PC-9 (cell line): ENCODE data around the gene CDC14B. TPM values are rescaled to one million over a fixed set of nuclear protein-coding genes. Genes with fewer than 3 reads are reported as not detected.
A peak's percentile ranks its signal among the peaks of the same experiment; 100 is the strongest.
"Not testable (repeated sequence)": the region's sequence is repeated elsewhere in the genome, so short reads cannot be mapped to it uniquely, and the experiment has no call there.

Source experiments
- BruUV-seq: library from RNA; stranded (reverse); fragments of 400-500 nt; replicated peaks from 2 replicates; lab custom pipeline; 2021; lab: Mats Ljungman, UMichigan
- CTCF ChIA-PET: fragments of 300-600 bp; sonication (Branson Sonifier 250); formaldehyde crosslinking; loops from one replicate; lab custom pipeline; 2022; ENCODE audit warnings: antibody characterized with exemption; lab: Charles Lee
- POLR2A ChIA-PET: fragments of 300-600 bp; sonication (Branson Sonifier 250); formaldehyde crosslinking; loops from one replicate; lab custom pipeline; 2022; ENCODE audit warnings: antibody characterized with exemption; ENCODE audit not compliant: unreplicated experiment; lab: Charles Lee
- DNase-seq, 2 experiments: peaks; one replicate each; pipeline versions ENCODE4 v3.0.0 to v3.0.0-alpha.2; 2015 to 2022; ENCODE audit warnings: mixed read lengths in 1 of 2
- H2AFZ ChIP-seq: fragments of 200-600 bp; sonication (generic); 2 replicates; pipeline ENCODE4 v1.8.1; 2017; ENCODE audit warnings: antibody characterized with exemption
- H3F3A ChIP-seq: fragments of 200-600 bp; sonication (generic); 2 replicates; pipeline ENCODE4 v1.8.1; 2017; ENCODE audit warnings: antibody characterized with exemption, mild to moderate bottlenecking, low read depth; ENCODE audit not compliant: insufficient read depth
- H3K27ac ChIP-seq: fragments of 200-600 bp; sonication (generic); 2 replicates; pipeline ENCODE4 v1.6.1; 2016; ENCODE audit warnings: mixed run types
- H3K27me3 ChIP-seq: fragments of 200-600 bp; sonication (generic); 2 replicates; pipeline ENCODE4 v1.6.1; 2016; ENCODE audit warnings: low read depth, mixed run types; ENCODE audit not compliant: insufficient read depth
- H3K36me3 ChIP-seq: fragments of 200-600 bp; sonication (generic); 2 replicates; pipeline ENCODE4 v1.6.1; 2016; ENCODE audit warnings: low read depth, mixed run types
- H3K4me1 ChIP-seq: fragments of 200-600 bp; sonication (generic); replicated peaks from 2 replicates; pipeline ENCODE4 v1.6.1; 2016; ENCODE audit warnings: mixed run types; ENCODE audit not compliant: insufficient read depth
- H3K4me2 ChIP-seq: fragments of 200-600 bp; sonication (generic); 2 replicates; pipeline ENCODE4 v1.6.1; 2017; ENCODE audit warnings: mixed run types
- H3K4me3 ChIP-seq: fragments of 200-600 bp; sonication (generic); 2 replicates; pipeline ENCODE4 v1.6.1; 2016; ENCODE audit warnings: mixed run types
- H3K79me2 ChIP-seq: fragments of 200-600 bp; sonication (generic); 2 replicates; pipeline ENCODE4 v1.6.1; 2017; ENCODE audit warnings: low read depth, mixed run types
- H3K9me2 ChIP-seq: fragments of 200-600 bp; sonication (generic); 2 replicates; pipeline ENCODE4 v1.8.1; 2017; ENCODE audit warnings: mild to moderate bottlenecking; ENCODE audit not compliant: insufficient read depth
- H3K9me3 ChIP-seq: fragments of 200-600 bp; sonication (generic); 2 replicates; pipeline ENCODE4 v1.8.1; 2016; ENCODE audit warnings: low read depth; ENCODE audit not compliant: insufficient read depth
- H4K20me1 ChIP-seq: fragments of 200-600 bp; sonication (generic); 2 replicates; pipeline ENCODE4 v1.8.1; 2017; ENCODE audit not compliant: insufficient read depth
- CTCF ChIP-seq: fragments of 200-600 bp; sonication (generic); conservative IDR thresholded peaks from 2 replicates; pipeline ENCODE4 v1.6.1; 2017; ENCODE audit warnings: mixed run types, antibody characterized with exemption, mild to moderate bottlenecking, moderate library complexity
- EZH2 ChIP-seq: fragments of 200-600 bp; sonication (generic); IDR thresholded peaks from 2 replicates; pipeline ENCODE4 v1.8.0; 2017; ENCODE audit warnings: antibody characterized with exemption, low read depth
- intact Hi-C: fragments of 100-400 bp; cut with micrococcal nuclease; formaldehyde crosslinking; loops from one replicate; pipeline ENCODE4 v1.10.0; 2022; ENCODE audit not compliant: unreplicated experiment
- total RNA-seq: library from RNA; stranded (reverse); gene quantifications from 2 replicates; pipeline ENCODE4 v1.2.3, GENCODE V29; 2021

CDC14B gene
- total RNA-seq, 1 experiment from 2014 or later = 47.2 TPM

DNA sequence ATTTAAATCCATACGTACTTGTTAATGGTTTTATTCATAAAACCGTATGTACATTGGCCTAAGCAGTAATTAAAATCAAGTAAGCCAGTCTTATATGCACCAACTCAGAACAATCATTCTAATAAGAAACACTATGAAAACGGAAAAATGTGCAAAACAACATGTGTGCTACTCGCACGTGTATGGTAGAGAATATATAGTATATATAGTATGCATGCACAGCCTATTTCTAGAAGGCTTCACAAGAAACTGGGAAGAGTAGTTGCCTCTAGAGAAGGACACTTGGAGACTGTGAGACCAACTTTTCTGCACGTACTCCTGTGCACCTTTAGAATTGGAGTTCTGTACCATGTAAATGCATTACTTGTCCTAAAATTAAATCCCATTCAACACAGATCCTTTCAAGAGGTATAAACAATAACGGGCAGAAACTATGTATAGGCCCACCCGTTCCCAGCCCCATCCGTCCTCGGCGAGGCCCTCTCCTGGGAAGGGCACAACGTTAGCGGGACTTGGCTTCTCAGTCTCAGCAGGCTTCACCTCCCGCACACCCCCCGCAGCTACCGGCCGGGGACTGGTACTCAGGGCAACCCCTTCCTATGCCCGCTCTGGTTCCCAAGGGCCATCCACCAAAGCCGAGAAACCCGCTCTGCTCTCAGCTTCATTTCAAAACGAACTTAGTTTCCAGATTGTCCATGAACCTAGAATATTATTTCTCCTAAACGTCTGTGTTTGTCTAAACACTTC, 2.0 kb downstream of the CDC14B start:
- H3K9me3 ChIP-seq = no peaks in the 10 kb centered on the region
- peaks cover 45% of the 10 kb centered on the region for H3K4me1 ChIP-seq
- POLR2A ChIA-PET = no interaction called here
- 0 out of 2 replicates have a peak, but pooled peaks cover 3% of the 10 kb centered on the region for H3K36me3 ChIP-seq
- no peaks in the 10 kb centered on the region for H3K27me3 ChIP-seq
- H3K27ac ChIP-seq = no peak overlapping the region
- peak overlapping the region; percentile 95 for H3K4me2 ChIP-seq
- H3K9me2 ChIP-seq = no peaks in the 10 kb centered on the region; the same call in 1 of the 2 replicates
- no peak for TF ChIP-seq EZH2
- TF ChIP-seq CTCF = no peak
- H2AFZ ChIP-seq = no peak overlapping the region; the same call in 1 of the 2 replicates
- H4K20me1 ChIP-seq = peaks cover 10% of the 10 kb centered on the region
- intact Hi-C loops = no loop called here
- peaks cover 26% of the 10 kb centered on the region for H3F3A ChIP-seq
- TSS peak; percentile 39 for BruUV-seq
- H3K4me3 ChIP-seq = peak overlapping the region; percentile 88; the same call in 1 of the 2 replicates
- peaks cover 60% of the 10 kb centered on the region for H3K79me2 ChIP-seq
- CTCF ChIA-PET = no interaction called here
- no peak for DNase-seq

- Histone ChIP-seq H2AFZ (no peak overlapping the region), H3K4me3 (no peak overlapping the region), H3K9me2 (no peaks in the 10 kb centered on the region; the same call in 1 of the 2 replicates), H3K4me2 (peak overlapping the region; percentile 95), H3F3A (peaks cover 30% of the 10 kb centered on the region), H3K9me3 (no peaks in the 10 kb centered on the region), H4K20me1 (peaks cover 10% of the 10 kb centered on the region), H3K4me1 (peaks cover 51% of the 10 kb centered on the region), H3K27me3 (no peaks in the 10 kb centered on the region), H3K27ac (no peak overlapping the region), H3K36me3 (0 out of 2 replicates have a peak, but pooled peaks cover 3% of the 10 kb centered on the region), H3K79me2 (peaks cover 67% of the 10 kb centered on the region)
- TF ChIP-seq CTCF = no peak
- TF ChIP-seq EZH2 = no peak
- intact Hi-C loops = no loop called here
- ChIA-PET POLR2A (interaction anchor here (0.5 kb wide), 1 partner anchor 34 kb away, joined by 3 read pairs; no protein-coding TSS in a partner anchor), CTCF (no interaction called here)
- DNase-seq = no peak
- BruUV-seq = no TSS peak
Observed at GRCh38 chr9:96616817-96617438, 2.7 kb downstream of the CDC14B start.

GRCh38 chr9:96615411-96615810, 4.2 kb downstream of the CDC14B start:
- no peak overlapping the region for H3K4me3 ChIP-seq
- H3K36me3 ChIP-seq = 0 out of 2 replicates have a peak, but pooled peaks cover 3% of the 10 kb centered on the region
- no peak overlapping the region for H2AFZ ChIP-seq
- H3K27me3 ChIP-seq = no peaks in the 10 kb centered on the region
- ChIA-PET POLR2A (no interaction called here), CTCF (no interaction called here)
- no TSS peak for BruUV-seq
- H3F3A ChIP-seq = peaks cover 28% of the 10 kb centered on the region
- intact Hi-C loops = no loop called here
- no peaks in the 10 kb centered on the region for H3K9me3 ChIP-seq
- H3K27ac ChIP-seq = no peak overlapping the region
- TF ChIP-seq CTCF (no peak), EZH2 (no peak)
- peaks cover 38% of the 10 kb centered on the region for H3K4me1 ChIP-seq
- H3K79me2 ChIP-seq = peaks cover 82% of the 10 kb centered on the region
- no peak for DNase-seq
- no peaks in the 10 kb centered on the region for H3K9me2 ChIP-seq
- peaks cover 10% of the 10 kb centered on the region for H4K20me1 ChIP-seq
- H3K4me2 ChIP-seq = no peak overlapping the region

- peaks cover 10% of the 10 kb centered on the region for H4K20me1 ChIP-seq
- H2AFZ ChIP-seq, H3K27ac ChIP-seq, H3K9me2 ChIP-seq, H3K27me3 ChIP-seq, H3K4me3 ChIP-seq, H3K9me3 ChIP-seq, H3K36me3 ChIP-seq, intact Hi-C loops: not testable (repeated sequence)
- peaks cover 37% of the 10 kb centered on the region for H3K4me1 ChIP-seq
- peaks cover 88% of the 10 kb centered on the region for H3K79me2 ChIP-seq
- BruUV-seq = TSS peak; percentile 4
- peak; percentile 28 to 35 for DNase-seq
- H3F3A ChIP-seq = peaks cover 23% of the 10 kb centered on the region
- ChIA-PET CTCF (interaction anchor here (0.7 kb wide), 1 partner anchor 36 kb away, joined by 3 read pairs; no protein-coding TSS in a partner anchor), POLR2A (interaction anchor here (0.8 kb wide), 1 partner anchor 49 kb away, joined by 12 read pairs; no protein-coding TSS in a partner anchor)
- peak overlapping the region; percentile 24 for H3K4me2 ChIP-seq
Observed at GRCh38 chr9:96614664-96615063, 5.0 kb downstream of the CDC14B start.
